ENCODE results near the gene ENTREP3.
"Not testable (repeated sequence)": the region's sequence is repeated elsewhere in the genome, so short reads cannot be mapped to it uniquely, and the experiment has no call there.

Gene ENTREP3

GRCh38 chr1:155296661-155297060 lies 41.4 kb upstream of the ENTREP3 start:
- DNase-seq (ENCODE audit: low read depth) = no peak
- TF ChIP-seq, protein P1, sequence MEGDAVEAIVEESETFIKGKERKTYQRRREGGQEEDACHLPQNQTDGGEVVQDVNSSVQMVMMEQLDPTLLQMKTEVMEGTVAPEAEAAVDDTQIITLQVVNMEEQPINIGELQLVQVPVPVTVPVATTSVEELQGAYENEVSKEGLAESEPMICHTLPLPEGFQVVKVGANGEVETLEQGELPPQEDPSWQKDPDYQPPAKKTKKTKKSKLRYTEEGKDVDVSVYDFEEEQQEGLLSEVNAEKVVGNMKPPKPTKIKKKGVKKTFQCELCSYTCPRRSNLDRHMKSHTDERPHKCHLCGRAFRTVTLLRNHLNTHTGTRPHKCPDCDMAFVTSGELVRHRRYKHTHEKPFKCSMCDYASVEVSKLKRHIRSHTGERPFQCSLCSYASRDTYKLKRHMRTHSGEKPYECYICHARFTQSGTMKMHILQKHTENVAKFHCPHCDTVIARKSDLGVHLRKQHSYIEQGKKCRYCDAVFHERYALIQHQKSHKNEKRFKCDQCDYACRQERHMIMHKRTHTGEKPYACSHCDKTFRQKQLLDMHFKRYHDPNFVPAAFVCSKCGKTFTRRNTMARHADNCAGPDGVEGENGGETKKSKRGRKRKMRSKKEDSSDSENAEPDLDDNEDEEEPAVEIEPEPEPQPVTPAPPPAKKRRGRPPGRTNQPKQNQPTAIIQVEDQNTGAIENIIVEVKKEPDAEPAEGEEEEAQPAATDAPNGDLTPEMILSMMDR (conservative IDR thresholded peaks at IDR 0.05; ENCODE audit: control insufficient read depth, insufficient read depth, low read depth, low read length) = no peak
- no peak overlapping the region for H3K4me3 ChIP-seq (ENCODE audit: control insufficient read depth, low read depth, low read length)

- TF ChIP-seq, protein P1 (conservative IDR thresholded peaks at IDR 0.05; ENCODE audit: control insufficient read depth, insufficient read depth, low read depth, low read length) = no peak
- no peak for DNase-seq (ENCODE audit: low read depth)
- no peak overlapping the region for H3K4me3 ChIP-seq (ENCODE audit: control insufficient read depth, low read depth, low read length)
Measured at GRCh38 chr1:155295942-155296267, 40.6 kb upstream of the ENTREP3 start.

- TF ChIP-seq, protein P1 (conservative IDR thresholded peaks at IDR 0.05; ENCODE audit: control insufficient read depth, insufficient read depth, low read depth, low read length) = no peak
- no peak overlapping the region for H3K4me3 ChIP-seq (ENCODE audit: control insufficient read depth, low read depth, low read length)
- DNase-seq (ENCODE audit: low read depth) = no peak
Measured at GRCh38 chr1:155295183-155295941, 40.1 kb upstream of the ENTREP3 start.

DNA sequence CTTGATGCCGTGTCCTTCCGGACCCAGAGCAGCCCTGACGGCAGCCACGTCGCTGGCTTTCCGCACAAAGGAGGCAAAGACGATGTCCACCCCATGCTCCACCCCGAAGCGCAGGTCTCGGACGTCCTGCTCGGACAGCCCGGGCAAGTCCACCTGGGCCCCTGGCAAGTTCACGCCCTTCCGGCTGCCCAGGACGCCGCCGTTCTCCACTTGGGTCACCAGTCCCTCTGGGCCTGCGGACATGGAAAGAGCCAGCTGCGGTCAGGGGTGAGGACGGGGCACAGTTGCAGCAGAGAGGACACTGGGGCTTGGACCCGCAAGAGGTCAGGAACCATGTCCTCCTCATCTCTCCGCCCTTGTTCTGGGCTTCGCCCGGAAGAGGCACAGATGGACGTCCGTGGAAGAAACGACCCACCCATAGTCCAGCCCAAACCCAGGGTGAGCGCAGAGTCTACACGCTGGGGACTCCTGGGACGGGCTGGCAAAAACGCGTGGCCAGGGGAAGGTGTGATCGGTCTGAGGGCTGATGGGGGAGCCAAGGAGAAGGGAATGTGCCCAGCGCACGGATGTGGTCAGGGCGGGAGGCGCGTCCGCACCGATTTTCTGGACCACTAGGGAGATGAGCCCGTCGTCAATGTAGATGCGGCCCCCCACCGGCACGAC lies 39.4 kb upstream of the ENTREP3 start:
- DNase-seq (ENCODE audit: low read depth) = no peak
- H3K4me3 ChIP-seq (ENCODE audit: control insufficient read depth, low read depth, low read length) = no peak overlapping the region
- TF ChIP-seq, protein P1 (conservative IDR thresholded peaks at IDR 0.05; ENCODE audit: control insufficient read depth, insufficient read depth, low read depth, low read length) = no peak

DNA sequence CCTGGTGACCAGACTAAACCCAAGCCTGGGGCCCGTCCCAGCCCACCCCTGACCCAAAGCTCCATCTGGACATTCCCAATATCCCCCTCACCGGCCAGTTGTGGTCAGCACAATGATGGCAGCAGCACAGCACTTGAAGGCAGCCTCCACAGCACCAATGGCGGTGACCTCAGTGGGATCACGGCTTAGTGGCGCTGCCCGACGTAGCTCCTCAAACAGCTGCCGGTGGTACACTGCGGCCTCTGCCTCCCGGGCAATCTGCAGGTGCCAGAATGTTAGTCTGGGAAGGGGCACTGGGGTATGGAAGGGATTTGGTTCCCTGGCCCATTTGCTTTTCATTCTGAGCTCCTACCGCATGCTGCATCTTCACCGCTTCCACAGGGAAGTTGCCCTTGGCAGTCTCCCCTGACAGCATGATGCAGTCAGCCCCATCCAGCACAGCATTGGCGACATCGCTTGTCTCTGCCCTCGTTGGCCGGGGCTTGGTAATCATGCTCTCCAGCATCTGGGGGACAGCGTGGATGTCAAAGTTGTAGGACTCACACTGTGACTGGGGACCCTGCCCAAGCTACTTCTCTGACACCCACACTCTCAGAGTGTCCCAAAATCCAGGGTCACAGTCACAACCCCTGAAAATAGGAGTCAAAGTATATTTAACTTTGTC lies 37.9 kb upstream of the ENTREP3 start:
- TF ChIP-seq, protein P1 (conservative IDR thresholded peaks at IDR 0.05; ENCODE audit: control insufficient read depth, insufficient read depth, low read depth, low read length) = no peak
- no peak for DNase-seq (ENCODE audit: low read depth)
- no peak overlapping the region for H3K4me3 ChIP-seq (ENCODE audit: control insufficient read depth, low read depth, low read length)

GRCh38 chr1:155291006-155291405 lies 35.7 kb upstream of the ENTREP3 start:
- not testable (repeated sequence) for H3K4me3 ChIP-seq (ENCODE audit: control insufficient read depth, low read depth, low read length); DNase-seq (ENCODE audit: low read depth)

- no peak overlapping the region for H3K4me3 ChIP-seq (ENCODE audit: control insufficient read depth, low read depth, low read length)
- TF ChIP-seq, protein P1 (conservative IDR thresholded peaks at IDR 0.05; ENCODE audit: control insufficient read depth, insufficient read depth, low read depth, low read length) = no peak
- DNase-seq (ENCODE audit: low read depth) = no peak
Measured at GRCh38 chr1:155287987-155288543, 32.8 kb upstream of the ENTREP3 start.

Measured in fibroblast of mammary gland (primary cell).